Measurements from ENCODE around the gene ACTL7B.
"Not testable (repeated sequence)": the region's sequence is repeated elsewhere in the genome, so short reads cannot be mapped to it uniquely, and the experiment has no call there.

DNA sequence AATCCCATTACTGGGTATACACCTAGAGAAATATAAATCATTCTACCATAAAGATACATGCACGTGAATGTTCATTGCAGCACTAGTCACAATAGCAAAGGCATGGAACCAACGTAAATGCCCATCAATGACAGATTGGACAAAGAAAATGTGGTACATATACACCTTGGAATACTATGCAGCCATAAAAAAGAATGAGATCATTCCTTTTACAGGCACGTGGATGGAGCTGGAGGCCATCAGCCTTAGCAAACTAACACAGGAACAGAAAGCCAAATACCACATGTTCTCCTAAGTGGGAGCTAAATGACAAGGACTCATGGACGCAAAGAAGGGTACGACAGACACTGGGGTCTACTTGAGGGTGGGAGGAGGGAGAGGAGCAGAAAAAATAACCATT is 16.2 kb downstream of the ACTL7B start:
- TF ChIP-seq, protein P1, sequence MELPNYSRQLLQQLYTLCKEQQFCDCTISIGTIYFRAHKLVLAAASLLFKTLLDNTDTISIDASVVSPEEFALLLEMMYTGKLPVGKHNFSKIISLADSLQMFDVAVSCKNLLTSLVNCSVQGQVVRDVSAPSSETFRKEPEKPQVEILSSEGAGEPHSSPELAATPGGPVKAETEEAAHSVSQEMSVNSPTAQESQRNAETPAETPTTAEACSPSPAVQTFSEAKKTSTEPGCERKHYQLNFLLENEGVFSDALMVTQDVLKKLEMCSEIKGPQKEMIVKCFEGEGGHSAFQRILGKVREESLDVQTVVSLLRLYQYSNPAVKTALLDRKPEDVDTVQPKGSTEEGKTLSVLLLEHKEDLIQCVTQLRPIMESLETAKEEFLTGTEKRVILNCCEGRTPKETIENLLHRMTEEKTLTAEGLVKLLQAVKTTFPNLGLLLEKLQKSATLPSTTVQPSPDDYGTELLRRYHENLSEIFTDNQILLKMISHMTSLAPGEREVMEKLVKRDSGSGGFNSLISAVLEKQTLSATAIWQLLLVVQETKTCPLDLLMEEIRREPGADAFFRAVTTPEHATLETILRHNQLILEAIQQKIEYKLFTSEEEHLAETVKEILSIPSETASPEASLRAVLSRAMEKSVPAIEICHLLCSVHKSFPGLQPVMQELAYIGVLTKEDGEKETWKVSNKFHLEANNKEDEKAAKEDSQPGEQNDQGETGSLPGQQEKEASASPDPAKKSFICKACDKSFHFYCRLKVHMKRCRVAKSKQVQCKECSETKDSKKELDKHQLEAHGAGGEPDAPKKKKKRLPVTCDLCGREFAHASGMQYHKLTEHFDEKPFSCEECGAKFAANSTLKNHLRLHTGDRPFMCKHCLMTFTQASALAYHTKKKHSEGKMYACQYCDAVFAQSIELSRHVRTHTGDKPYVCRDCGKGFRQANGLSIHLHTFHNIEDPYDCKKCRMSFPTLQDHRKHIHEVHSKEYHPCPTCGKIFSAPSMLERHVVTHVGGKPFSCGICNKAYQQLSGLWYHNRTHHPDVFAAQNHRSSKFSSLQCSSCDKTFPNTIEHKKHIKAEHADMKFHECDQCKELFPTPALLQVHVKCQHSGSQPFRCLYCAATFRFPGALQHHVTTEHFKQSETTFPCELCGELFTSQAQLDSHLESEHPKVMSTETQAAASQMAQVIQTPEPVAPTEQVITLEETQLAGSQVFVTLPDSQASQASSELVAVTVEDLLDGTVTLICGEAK (IDR thresholded peaks at IDR 0.05; ENCODE audit: borderline replicate concordance) = not testable (repeated sequence)
- TF ChIP-seq, protein P2, sequence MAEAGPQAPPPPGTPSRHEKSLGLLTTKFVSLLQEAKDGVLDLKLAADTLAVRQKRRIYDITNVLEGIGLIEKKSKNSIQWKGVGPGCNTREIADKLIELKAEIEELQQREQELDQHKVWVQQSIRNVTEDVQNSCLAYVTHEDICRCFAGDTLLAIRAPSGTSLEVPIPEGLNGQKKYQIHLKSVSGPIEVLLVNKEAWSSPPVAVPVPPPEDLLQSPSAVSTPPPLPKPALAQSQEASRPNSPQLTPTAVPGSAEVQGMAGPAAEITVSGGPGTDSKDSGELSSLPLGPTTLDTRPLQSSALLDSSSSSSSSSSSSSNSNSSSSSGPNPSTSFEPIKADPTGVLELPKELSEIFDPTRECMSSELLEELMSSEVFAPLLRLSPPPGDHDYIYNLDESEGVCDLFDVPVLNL (IDR thresholded peaks at IDR 0.05; ENCODE audit: low read depth, low read length) = not testable (repeated sequence)
- not testable (repeated sequence) for TF ChIP-seq POLR2A (IDR thresholded peaks at IDR 0.05; ENCODE audit: low read depth, low read length); EZH2 (IDR thresholded peaks at IDR 0.05; ENCODE audit: borderline replicate concordance, control insufficient read depth, low read depth, low read length); EP300 (IDR thresholded peaks at IDR 0.05; ENCODE audit: borderline replicate concordance in 1 of 2, control insufficient read depth in 1 of 2, low read depth in 2 of 2, low read length in 2 of 2); BRCA1 (IDR thresholded peaks at IDR 0.05; ENCODE audit: low read depth, low read length); SP1 (IDR thresholded peaks at IDR 0.05; ENCODE audit: low read depth, low read length); MXI1 (IDR thresholded peaks at IDR 0.05; ENCODE audit: low read depth, low read length); SIX5 (IDR thresholded peaks at IDR 0.05; ENCODE audit: low read depth, low read length, severe bottlenecking)
- TF ChIP-seq, protein P3, sequence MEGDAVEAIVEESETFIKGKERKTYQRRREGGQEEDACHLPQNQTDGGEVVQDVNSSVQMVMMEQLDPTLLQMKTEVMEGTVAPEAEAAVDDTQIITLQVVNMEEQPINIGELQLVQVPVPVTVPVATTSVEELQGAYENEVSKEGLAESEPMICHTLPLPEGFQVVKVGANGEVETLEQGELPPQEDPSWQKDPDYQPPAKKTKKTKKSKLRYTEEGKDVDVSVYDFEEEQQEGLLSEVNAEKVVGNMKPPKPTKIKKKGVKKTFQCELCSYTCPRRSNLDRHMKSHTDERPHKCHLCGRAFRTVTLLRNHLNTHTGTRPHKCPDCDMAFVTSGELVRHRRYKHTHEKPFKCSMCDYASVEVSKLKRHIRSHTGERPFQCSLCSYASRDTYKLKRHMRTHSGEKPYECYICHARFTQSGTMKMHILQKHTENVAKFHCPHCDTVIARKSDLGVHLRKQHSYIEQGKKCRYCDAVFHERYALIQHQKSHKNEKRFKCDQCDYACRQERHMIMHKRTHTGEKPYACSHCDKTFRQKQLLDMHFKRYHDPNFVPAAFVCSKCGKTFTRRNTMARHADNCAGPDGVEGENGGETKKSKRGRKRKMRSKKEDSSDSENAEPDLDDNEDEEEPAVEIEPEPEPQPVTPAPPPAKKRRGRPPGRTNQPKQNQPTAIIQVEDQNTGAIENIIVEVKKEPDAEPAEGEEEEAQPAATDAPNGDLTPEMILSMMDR (IDR thresholded peaks at IDR 0.05 in 2 of 3, conservative IDR thresholded peaks at IDR 0.05 in 1 of 3; ENCODE audit: control insufficient read depth in 2 of 3, extremely low read depth in 1 of 3, insufficient read depth in 1 of 3, low read depth in 3 of 3, low read length in 3 of 3) = not testable (repeated sequence)
- TF ChIP-seq, protein P4, sequence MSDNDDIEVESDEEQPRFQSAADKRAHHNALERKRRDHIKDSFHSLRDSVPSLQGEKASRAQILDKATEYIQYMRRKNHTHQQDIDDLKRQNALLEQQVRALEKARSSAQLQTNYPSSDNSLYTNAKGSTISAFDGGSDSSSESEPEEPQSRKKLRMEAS (IDR thresholded peaks at IDR 0.05; ENCODE audit: low read depth, low read length) = not testable (repeated sequence)
- TF ChIP-seq, protein P5, sequence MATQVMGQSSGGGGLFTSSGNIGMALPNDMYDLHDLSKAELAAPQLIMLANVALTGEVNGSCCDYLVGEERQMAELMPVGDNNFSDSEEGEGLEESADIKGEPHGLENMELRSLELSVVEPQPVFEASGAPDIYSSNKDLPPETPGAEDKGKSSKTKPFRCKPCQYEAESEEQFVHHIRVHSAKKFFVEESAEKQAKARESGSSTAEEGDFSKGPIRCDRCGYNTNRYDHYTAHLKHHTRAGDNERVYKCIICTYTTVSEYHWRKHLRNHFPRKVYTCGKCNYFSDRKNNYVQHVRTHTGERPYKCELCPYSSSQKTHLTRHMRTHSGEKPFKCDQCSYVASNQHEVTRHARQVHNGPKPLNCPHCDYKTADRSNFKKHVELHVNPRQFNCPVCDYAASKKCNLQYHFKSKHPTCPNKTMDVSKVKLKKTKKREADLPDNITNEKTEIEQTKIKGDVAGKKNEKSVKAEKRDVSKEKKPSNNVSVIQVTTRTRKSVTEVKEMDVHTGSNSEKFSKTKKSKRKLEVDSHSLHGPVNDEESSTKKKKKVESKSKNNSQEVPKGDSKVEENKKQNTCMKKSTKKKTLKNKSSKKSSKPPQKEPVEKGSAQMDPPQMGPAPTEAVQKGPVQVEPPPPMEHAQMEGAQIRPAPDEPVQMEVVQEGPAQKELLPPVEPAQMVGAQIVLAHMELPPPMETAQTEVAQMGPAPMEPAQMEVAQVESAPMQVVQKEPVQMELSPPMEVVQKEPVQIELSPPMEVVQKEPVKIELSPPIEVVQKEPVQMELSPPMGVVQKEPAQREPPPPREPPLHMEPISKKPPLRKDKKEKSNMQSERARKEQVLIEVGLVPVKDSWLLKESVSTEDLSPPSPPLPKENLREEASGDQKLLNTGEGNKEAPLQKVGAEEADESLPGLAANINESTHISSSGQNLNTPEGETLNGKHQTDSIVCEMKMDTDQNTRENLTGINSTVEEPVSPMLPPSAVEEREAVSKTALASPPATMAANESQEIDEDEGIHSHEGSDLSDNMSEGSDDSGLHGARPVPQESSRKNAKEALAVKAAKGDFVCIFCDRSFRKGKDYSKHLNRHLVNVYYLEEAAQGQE (IDR thresholded peaks at IDR 0.05; ENCODE audit: low read depth, low read length) = not testable (repeated sequence)
